ENCODE data around the gene FBXO30. TPM values are rescaled to one million over a fixed set of nuclear protein-coding genes. Genes with fewer than 3 reads are reported as not detected.

The FBXO30 gene
- 14.8 and 18.5 TPM in 2 replicates for total RNA-seq

DNA sequence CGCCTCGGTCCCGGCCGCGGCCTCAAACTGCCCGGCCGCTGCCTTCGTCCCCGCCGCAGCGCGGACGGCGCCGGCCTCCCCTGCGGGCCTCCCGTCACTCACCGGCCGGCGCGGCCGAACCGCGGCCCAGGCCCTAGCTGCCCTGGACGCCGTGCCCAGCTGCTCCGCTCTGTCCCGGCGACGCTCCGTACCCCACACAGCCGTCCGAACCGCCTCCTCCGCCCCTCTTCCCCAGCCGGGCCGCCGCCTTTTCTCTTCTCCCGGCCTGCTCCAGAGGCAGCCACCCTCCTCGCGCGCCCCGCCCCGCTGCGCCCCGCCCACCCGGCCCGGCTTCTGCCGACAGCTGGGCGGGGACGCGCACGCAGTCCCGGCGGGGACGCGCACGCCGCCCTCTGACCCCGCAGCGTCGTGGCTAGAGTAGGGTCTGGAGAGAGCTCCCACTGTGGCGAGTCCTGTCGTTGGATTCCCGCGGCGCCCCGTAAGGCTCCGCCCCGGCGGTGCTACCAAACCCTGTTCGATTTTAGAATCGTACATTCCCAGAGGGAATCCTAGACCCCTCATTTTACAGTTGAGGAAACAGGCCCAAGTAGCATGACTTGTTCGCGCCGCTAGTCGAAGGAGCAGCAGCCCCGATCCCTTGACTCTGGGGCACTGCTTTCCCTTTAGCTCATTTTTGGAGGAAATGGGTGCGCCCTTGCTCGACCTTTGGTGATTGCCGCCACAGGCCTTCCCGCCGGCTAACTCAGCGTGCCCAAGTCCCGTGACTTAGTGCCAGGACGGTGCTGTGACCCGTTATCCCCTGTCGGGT lies at the start of gene FBXO30:
Gene FBXO30, minus strand, starts transcription at position 295 of the 808 bp plus-strand sequence. CDS start 8,390 bp downstream, outside the sequence.
- peak; percentile 94 for DNase-seq

DNA sequence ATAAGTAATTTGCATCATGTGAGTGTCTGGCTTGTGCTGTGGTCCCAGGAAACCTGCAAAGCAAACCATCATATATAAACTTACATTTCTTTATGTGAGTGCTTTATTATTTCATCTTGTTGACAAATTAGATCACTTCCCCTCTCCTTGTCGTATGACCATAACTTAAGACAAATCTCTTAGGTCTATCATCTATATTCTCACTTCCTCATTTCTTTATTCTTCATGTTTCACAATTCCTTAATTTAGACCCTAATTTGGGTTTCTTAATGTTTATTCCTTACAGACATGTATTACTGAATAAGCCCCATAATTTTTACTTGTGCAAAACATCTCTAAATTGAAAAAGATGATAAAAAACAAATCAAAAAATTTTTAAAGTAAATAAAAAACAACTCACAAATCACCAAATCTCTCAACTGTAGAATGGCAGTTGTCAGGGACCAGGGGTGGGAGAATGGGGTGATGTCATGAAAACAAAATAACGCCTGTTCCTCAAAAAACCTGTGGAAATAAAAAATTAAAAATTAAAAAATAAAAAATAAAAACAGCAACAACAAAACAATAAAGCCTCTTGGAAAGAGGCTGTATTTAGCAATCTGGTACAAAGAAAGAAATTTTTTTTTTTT lies 49.5 kb upstream of the FBXO30 start:
- DNase-seq, result no peak

DNA sequence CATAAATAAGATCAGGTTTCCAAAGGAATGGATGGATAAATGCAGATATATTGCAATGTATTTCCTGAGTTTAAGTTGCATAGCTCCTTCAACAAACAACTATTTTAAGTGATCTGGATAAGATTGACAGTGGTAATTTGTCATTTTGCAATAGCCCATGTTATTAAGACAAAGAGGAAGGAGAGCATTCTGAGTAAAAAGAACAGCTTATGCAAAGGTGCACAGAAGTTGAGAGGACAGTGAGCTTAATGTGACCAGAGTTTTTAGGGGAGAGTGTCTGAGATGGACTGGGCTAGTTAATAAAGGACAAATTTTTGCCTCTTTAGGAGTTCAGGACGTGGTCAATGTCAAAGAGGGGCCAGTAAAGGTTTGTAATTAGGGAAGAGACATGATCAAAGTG lies 48.8 kb upstream of the FBXO30 start:
- no peak for DNase-seq

DNA sequence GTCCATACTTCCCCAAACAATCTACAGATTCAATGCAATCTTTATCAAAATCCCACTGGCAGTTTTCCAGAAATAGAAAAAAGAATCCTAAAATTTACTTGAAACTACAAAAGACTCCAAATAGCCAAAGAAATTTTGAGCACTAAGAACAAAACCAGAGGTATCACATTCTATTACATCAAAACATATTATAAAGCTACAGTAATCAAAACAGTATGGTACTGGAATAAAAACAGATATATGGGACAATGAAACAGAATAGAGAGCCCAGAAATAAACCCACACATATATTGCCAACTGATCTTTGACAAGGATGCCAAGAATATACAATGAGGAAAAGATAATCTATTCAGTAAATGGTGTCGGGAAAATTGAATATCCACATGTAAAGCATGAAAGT lies 46.0 kb upstream of the FBXO30 start:
- DNase-seq, result no peak

DNA sequence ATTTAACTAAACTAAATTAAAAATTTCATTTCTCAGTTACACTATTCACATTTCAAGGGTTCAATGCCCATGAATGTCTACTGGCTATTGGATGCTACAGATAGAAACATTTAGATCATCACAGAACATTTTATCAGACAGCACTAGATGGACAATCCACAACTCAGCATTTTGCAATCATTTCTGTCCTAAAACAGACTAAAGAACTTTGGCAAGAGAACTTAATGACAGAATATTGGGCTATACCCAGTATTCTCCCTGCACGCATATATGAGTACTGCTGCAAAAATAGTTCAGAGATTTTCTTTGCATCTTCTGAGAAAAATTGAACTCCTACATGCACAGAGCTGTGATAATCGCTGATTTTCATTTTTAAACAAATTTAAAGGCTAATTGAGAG lies 36.1 kb upstream of the FBXO30 start:
- DNase-seq, result no peak

GRCh38 chr6:145848541-145848940 lies 33.9 kb upstream of the FBXO30 start:
- DNase-seq, result no peak

GRCh38 chr6:145845557-145845956 lies 31.0 kb upstream of the FBXO30 start:
- no peak for DNase-seq

- DNase-seq, result no peak
Observed at GRCh38 chr6:145844933-145845540, 30.4 kb upstream of the FBXO30 start.

GRCh38 chr6:145842693-145843546 lies 28.3 kb upstream of the FBXO30 start:
- no peak for DNase-seq

- no peak for DNase-seq
Observed at GRCh38 chr6:145841668-145842067, 27.1 kb upstream of the FBXO30 start.

DNA sequence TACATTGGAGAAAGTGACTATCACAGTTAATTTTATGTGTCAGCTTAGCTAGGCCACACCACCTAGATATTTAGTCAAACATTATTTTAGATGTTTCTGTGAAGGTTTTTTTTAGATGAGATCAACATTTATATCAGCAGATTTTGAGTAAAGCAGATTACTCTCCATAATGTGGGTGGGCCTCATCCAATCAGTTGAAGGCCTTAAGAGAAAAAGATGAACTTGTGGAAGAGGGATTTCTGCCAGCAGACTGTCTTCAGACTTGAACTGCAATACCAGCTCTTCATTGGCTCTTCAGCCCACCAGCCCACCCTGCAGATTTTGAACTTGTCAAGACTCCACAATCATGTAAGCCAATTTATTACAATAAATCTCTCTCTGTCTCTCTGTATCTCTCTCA lies 25.1 kb upstream of the FBXO30 start:
- DNase-seq, result no peak

DNA sequence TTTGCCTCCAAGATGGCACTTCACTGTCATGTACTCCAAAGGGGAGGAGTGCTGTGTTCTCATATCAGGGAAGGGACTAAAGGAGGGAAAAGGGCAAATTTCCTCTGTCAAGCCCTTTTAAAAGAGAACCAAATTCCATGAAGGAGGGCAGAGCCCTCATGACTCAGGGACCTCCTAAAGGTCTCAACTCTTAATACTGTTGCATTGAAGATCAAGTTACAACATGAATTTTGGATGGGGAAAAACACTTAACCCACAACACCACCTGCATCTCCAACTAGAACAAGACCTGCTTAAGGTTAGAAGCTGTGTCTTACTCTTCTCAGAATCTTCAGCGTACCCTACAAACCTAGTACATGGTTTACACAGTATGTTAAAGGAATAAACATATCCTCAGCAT lies 23.7 kb upstream of the FBXO30 start:
- no peak for DNase-seq

DNA sequence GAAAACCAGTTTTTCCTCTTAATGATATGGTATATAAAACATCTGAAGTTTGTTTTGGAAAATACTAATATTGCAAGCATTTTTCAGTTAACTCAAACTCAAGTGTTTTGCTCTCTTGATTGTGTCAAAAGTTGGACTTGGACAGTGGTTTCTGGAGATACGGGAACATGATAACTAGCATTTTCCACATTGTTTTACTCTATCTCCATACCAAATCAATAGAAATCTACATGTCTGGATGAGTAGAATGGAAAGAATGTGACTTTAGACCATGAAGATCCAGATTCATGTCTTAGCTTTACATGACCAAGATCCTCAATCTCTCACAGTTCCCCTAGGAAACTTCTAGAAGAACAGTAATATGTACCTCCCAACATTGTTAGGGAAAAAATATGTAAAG lies 22.2 kb upstream of the FBXO30 start:
- DNase-seq, result no peak

GRCh38 chr6:145836170-145836569 lies 21.6 kb upstream of the FBXO30 start:
- DNase-seq, result no peak

GRCh38 chr6:145830612-145831011 lies 16.0 kb upstream of the FBXO30 start:
- no peak for DNase-seq

DNA sequence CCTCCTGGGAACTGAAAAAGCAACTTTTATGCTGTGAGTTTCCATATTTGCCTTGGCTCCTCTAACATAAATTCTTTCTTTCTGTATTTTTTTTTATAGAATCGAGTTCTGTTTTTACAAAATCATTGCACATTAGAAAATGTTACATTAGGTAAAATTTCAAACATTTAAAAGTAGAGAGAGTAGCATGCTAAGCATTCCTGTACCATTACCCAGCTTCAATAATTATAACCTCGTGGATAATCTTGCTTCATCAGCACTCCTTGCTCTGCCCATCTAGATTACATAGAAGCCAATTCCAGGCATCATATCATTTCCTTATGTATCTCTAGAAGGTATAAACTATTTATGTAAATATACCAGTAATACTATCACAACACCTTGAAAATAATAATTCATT lies 15.4 kb upstream of the FBXO30 start:
- DNase-seq, result no peak

GRCh38 chr6:145829102-145829501 lies 14.5 kb upstream of the FBXO30 start:
- no peak for DNase-seq

GRCh38 chr6:145824344-145824743 lies 9.7 kb upstream of the FBXO30 start:
- DNase-seq, result no peak

GRCh38 chr6:145823328-145823944 lies 8.8 kb upstream of the FBXO30 start:
- DNase-seq, result no peak

DNA sequence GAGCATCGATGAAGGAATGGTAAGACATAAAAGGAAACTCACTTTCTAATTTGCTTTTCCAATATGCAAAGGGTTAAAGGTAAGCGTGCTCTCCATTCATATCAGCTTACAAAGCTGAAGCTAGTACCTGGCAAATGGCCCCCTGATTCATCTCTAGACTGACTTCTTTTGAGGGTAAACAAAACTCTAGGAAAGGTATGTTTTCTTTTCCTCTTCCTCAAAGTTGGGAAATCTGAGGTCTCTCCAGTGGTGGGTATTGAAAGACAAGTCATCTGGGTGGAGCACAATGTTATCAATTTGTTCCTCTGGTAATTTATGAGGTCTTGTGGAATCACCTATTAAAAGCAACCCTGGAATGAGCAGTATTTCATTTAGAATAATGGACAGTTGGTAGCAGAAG lies 7.9 kb upstream of the FBXO30 start:
- no peak for DNase-seq

DNA sequence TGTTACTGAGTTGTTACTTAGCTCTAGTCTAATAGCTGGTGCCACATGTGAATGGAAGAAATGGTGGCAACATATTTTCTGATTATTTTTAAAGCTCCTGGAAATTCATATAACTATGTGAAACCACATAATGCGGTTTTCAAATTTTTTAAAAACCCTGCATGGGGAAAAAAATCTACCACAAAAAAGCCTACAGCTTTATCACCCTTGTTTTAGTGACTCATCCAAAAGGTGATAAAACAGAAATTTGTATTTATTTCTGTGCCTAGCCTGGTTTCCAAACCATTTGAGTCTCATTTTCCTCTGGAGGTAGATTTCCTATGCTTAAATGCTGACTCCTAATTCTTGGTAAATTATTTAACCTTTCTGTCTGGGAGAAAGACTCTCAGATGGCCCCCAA lies 5.4 kb upstream of the FBXO30 start:
- no peak for DNase-seq

DNA sequence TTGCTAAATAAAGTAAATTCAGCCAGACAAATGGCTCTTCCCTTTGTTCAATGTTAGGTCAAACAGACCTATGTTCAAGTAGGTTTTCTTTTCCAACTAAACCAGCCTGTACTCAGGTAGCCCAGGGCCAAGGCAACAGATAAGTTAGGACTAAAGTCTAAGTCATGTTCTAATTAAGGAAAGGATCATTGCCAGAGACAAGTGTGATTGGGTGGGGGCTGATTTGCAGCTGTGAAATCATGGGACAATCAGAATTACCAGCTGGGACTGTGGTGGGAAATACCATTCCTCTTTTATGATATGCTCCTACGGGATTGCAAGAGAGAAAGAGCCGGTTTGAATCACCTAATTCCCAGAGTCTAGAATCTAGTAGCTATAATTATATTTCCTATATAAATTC lies 4.2 kb upstream of the FBXO30 start:
- DNase-seq, result no peak

DNA sequence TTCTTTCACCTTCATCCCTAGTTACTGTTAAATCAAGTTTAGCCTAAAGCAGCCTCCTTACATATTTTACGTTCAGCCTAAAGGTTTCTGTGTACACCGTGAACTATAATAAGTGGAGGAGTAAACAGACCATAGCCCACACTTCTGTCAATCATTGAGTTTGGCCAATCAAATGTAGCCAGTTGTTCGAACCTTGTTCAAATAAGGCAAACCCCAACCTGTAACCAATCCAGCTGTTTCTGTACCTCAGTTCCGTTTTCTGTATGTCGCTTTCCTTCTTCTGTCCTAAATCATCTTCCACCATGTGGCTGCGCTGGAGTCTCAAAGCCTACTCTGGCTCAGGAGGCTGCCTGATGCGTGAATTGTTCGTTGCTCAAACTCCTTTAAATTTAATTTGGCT lies 1.8 kb upstream of the FBXO30 start:
- DNase-seq, result no peak
